VCaP (cell line): ENCODE results near the gene UQCRH.
"Not testable (repeated sequence)": the region's sequence is repeated elsewhere in the genome, so short reads cannot be mapped to it uniquely, and the experiment has no call there.

Experiments
- H3K27ac ChIP-seq: fragments of 450-650 bp; 2 replicates; pipeline ENCODE4 v1.5.1; 2017
- TF ChIP-seq, protein P1 (sequence below): fragments of 450-650 bp; conservative IDR thresholded peaks from 2 replicates; pipeline ENCODE4 v1.5.1; 2017; ENCODE audit warnings: mild to moderate bottlenecking, moderate library complexity

The UQCRH gene

DNA sequence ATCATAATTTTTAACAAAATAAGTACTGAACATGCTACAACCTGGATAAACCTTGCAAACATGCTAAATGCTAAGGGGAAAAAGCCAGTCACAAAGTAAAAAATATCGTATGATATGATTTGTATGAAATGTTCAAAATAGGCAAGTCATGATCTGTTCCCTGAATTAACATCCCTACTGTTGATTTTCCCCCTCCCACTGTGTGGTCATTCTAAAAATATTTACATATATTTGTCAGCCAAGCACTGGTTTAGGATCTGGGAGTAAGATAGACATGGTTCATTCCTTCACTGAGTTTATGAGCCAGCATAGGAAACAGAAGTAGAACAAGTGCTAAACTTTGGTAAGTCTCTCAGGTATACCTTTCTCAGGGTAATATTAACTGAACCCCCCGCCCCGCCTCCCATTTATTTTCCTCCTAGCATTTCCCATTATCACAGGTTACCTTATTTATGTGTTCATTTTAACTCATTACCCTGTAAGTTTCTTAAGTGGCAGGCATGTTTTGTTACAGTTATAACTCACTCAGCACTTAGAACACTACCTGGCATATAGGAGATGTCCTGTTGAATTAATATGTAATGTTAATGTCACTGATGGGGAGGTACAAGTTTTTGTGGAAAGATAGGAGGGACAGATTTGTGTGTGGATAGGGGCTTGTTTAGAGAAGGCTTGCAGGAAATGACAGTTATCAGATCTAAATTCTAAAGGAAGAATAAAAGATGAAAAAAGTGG is 12.3 kb downstream of the UQCRH start:
- no peak overlapping the region for H3K27ac ChIP-seq
- TF ChIP-seq, protein P1, sequence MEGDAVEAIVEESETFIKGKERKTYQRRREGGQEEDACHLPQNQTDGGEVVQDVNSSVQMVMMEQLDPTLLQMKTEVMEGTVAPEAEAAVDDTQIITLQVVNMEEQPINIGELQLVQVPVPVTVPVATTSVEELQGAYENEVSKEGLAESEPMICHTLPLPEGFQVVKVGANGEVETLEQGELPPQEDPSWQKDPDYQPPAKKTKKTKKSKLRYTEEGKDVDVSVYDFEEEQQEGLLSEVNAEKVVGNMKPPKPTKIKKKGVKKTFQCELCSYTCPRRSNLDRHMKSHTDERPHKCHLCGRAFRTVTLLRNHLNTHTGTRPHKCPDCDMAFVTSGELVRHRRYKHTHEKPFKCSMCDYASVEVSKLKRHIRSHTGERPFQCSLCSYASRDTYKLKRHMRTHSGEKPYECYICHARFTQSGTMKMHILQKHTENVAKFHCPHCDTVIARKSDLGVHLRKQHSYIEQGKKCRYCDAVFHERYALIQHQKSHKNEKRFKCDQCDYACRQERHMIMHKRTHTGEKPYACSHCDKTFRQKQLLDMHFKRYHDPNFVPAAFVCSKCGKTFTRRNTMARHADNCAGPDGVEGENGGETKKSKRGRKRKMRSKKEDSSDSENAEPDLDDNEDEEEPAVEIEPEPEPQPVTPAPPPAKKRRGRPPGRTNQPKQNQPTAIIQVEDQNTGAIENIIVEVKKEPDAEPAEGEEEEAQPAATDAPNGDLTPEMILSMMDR = no peak

DNA sequence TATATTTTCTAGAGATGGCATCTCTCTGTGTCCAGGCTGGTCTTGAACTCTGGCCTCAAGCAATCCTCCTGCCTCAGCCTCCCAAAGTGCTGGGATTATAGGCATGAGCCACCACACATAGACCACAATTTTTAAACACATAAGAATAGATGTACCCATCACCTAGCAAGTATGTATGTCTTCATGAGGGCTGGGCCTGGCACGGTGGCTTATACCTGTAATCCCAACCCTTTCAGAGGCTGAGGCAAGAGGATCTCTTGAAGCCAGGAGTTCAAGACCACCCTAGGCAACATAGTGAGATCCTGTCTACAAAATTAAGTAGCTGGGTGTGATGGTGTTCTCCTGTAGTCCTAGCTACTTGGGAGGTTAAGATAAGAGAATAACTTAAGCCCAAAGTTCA is 13.8 kb downstream of the UQCRH start:
- no peak overlapping the region for H3K27ac ChIP-seq
- TF ChIP-seq, protein P1 = no peak

- H3K27ac ChIP-seq = not testable (repeated sequence)
Measured at GRCh38 chr1:46319301-46319700, 15.8 kb downstream of the UQCRH start.

- H3K27ac ChIP-seq = not testable (repeated sequence)
Measured at GRCh38 chr1:46319960-46320914, 16.7 kb downstream of the UQCRH start.

GRCh38 chr1:46322191-46322590 is 18.7 kb downstream of the UQCRH start:
- not testable (repeated sequence) for H3K27ac ChIP-seq

GRCh38 chr1:46325285-46326076 is 22.0 kb downstream of the UQCRH start:
- not testable (repeated sequence) for H3K27ac ChIP-seq

DNA sequence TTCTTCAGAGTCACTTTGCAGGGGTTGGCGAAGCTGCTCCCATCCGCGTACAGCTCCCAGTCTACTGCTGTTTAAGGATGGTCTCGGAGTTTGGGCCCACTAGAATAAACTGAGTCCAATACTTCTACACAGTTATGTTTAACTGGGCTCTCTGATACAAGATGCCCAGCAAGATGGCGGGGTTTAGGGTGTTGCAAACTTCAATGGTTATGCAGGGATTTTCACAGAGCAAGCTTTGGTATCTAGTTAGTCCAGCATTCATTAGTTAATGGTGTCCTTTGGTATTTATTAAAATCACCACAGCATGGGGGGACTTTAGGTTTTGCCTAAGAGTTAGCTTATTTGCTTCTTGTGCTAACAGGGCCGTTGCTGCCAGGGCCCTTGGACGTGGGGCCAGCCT is 24.7 kb downstream of the UQCRH start:
- not testable (repeated sequence) for H3K27ac ChIP-seq

DNA sequence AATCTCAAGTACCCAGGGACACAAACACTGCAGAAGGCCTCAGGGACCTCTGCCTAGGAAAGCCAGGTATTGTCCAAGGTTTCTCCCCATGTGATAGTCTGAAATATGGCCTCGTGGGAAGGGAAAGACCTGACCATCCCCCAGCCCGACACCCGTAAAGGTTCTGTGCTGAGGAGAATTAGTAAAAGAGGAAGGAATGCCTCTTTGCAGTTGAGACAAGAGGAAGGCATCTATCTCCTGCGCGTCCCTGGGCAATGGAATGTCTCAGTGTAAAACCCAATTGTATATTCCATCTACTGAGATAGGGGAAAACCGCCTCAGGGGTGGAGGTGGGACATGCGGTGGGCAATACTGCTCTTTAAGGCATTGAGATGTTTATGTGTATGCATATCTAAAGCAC is 26.3 kb downstream of the UQCRH start:
- not testable (repeated sequence) for H3K27ac ChIP-seq

GRCh38 chr1:46330381-46330780 is 26.9 kb downstream of the UQCRH start:
- not testable (repeated sequence) for H3K27ac ChIP-seq

- not testable (repeated sequence) for H3K27ac ChIP-seq
Measured at GRCh38 chr1:46331786-46332540, 28.5 kb downstream of the UQCRH start.

GRCh38 chr1:46333300-46334029 is 30.0 kb downstream of the UQCRH start:
- no peak overlapping the region for H3K27ac ChIP-seq
- TF ChIP-seq, protein P1 = peak; percentile 73
